SK-N-SH treated with all-trans-retinoic acid at 6 μM for 48 hours (cell line): ENCODE measurements around the gene SPTBN4.

Experiments used
- ATAC-seq: fragments of 200-7000 bp; cut with Tn5 transposase; 3 replicates; pipeline ENCODE4 v1.9.1; 2020; ENCODE audit warnings: mild to moderate bottlenecking, moderate library complexity
- ARNTL ChIP-seq: fragments of 450-650 bp; formaldehyde crosslinking; IDR thresholded peaks from 2 replicates; pipeline ENCODE4 v1.5.0; 2020; ENCODE audit warnings: low read depth, mild to moderate bottlenecking, moderate library complexity, borderline replicate concordance
- BACH2 ChIP-seq: fragments of 250-450 bp; sonication (Bioruptor Pico); IDR thresholded peaks from 2 replicates; pipeline ENCODE4 v1.9.0; 2021; ENCODE audit warnings: mild to moderate bottlenecking, borderline replicate concordance
- CSDC2 ChIP-seq: fragments of 250-450 bp; sonication (Bioruptor Pico); IDR thresholded peaks from 2 replicates; pipeline ENCODE4 v1.5.0; 2020; ENCODE audit warnings: mild to moderate bottlenecking, moderate library complexity
- ESRRG ChIP-seq: fragments of 250-450 bp; sonication (Bioruptor Pico); IDR thresholded peaks from 2 replicates; pipeline ENCODE4 v1.6.1; 2021; ENCODE audit warnings: mild to moderate bottlenecking
- GLIS3 ChIP-seq: fragments of 250-450 bp; sonication (Bioruptor Pico); IDR thresholded peaks from 2 replicates; pipeline ENCODE4 v1.5.0; 2020; ENCODE audit warnings: mild to moderate bottlenecking, moderate library complexity
- ISL1 ChIP-seq: fragments of 250-450 bp; sonication (Bioruptor Pico); IDR thresholded peaks from 2 replicates; pipeline ENCODE4 v2.1.2; 2022; ENCODE audit warnings: mild to moderate bottlenecking, moderate library complexity
- OSR1 ChIP-seq: fragments of 250-450 bp; sonication (Bioruptor Pico); IDR thresholded peaks from 2 replicates; pipeline ENCODE4 v1.8.0; 2022; ENCODE audit warnings: moderate library complexity, mild to moderate bottlenecking, inconsistent platforms
- RARB ChIP-seq: fragments of 250-450 bp; sonication (Bioruptor Pico); IDR thresholded peaks from 2 replicates; pipeline ENCODE4 v1.8.0; 2021; ENCODE audit warnings: mild to moderate bottlenecking, moderate library complexity
- SNAI2 ChIP-seq: fragments of 250-450 bp; sonication (Bioruptor Pico); IDR thresholded peaks from 2 replicates; pipeline ENCODE4 v1.5.0; 2020; ENCODE audit warnings: mild to moderate bottlenecking, moderate library complexity
- TCF4 ChIP-seq: fragments of 250-450 bp; sonication (Bioruptor Pico); IDR thresholded peaks from 2 replicates; pipeline ENCODE4 v1.8.0; 2021; ENCODE audit warnings: mild to moderate bottlenecking, moderate library complexity, borderline replicate concordance
- TOX ChIP-seq: fragments of 250-450 bp; sonication (Bioruptor Pico); IDR thresholded peaks from 2 replicates; pipeline ENCODE4 v1.8.0; 2021; ENCODE audit warnings: mild to moderate bottlenecking, moderate library complexity, borderline replicate concordance
- ZC3H10 ChIP-seq: fragments of 250-450 bp; sonication (Bioruptor Pico); IDR thresholded peaks from 2 replicates; pipeline ENCODE4 v1.5.1; 2021; ENCODE audit warnings: mild to moderate bottlenecking, moderate library complexity
- ZFP3 ChIP-seq: fragments of 250-450 bp; sonication (Bioruptor Pico); IDR thresholded peaks from 2 replicates; pipeline ENCODE4 v1.5.0; 2020; ENCODE audit warnings: mild to moderate bottlenecking, moderate library complexity
- ZFP30 ChIP-seq: fragments of 450-650 bp; formaldehyde crosslinking; IDR thresholded peaks from 2 replicates; pipeline ENCODE4 v1.5.0; 2022; ENCODE audit warnings: mild to moderate bottlenecking, moderate library complexity
- ZNF565 ChIP-seq: fragments of 450-650 bp; formaldehyde crosslinking; conservative IDR thresholded peaks from 2 replicates; pipeline ENCODE4 v1.5.0; 2020; ENCODE audit warnings: low read depth, mild to moderate bottlenecking, moderate library complexity
- ZNF70 ChIP-seq: fragments of 450-650 bp; formaldehyde crosslinking; IDR thresholded peaks from 2 replicates; pipeline ENCODE4 v1.5.0; 2020; ENCODE audit warnings: mild to moderate bottlenecking, moderate library complexity
- ZNF8 ChIP-seq: fragments of 450-650 bp; formaldehyde crosslinking; IDR thresholded peaks from 2 replicates; pipeline ENCODE4 v1.5.0; 2020; ENCODE audit warnings: mild to moderate bottlenecking, moderate library complexity
- TF ChIP-seq, protein P1 (sequence below): fragments of 250-450 bp; sonication (Bioruptor Pico); IDR thresholded peaks from 2 replicates; pipeline ENCODE4 v1.8.0; 2021; ENCODE audit warnings: low read depth, mild to moderate bottlenecking, moderate library complexity, borderline replicate concordance
- TF ChIP-seq, protein P2 (sequence below): fragments of 250-450 bp; sonication (Bioruptor Pico); IDR thresholded peaks from 2 replicates; pipeline ENCODE4 v1.5.1; 2020; ENCODE audit warnings: low read depth, mild to moderate bottlenecking, moderate library complexity
- TF ChIP-seq, protein P3 (sequence below): fragments of 250-450 bp; sonication (Bioruptor Pico); IDR thresholded peaks from 2 replicates; pipeline ENCODE4 v1.8.0; 2020; ENCODE audit warnings: mild to moderate bottlenecking, moderate library complexity, borderline replicate concordance
- TF ChIP-seq, protein P4 (sequence below): fragments of 250-450 bp; sonication (Bioruptor Pico); IDR thresholded peaks from 2 replicates; pipeline ENCODE4 v1.5.1; 2021; ENCODE audit warnings: mild to moderate bottlenecking, moderate library complexity
- TF ChIP-seq, protein P5 (sequence below): fragments of 250-450 bp; sonication (Bioruptor Pico); IDR thresholded peaks from 2 replicates; pipeline ENCODE4 v1.5.0; 2020; ENCODE audit warnings: mild to moderate bottlenecking, moderate library complexity

SPTBN4 gene

DNA sequence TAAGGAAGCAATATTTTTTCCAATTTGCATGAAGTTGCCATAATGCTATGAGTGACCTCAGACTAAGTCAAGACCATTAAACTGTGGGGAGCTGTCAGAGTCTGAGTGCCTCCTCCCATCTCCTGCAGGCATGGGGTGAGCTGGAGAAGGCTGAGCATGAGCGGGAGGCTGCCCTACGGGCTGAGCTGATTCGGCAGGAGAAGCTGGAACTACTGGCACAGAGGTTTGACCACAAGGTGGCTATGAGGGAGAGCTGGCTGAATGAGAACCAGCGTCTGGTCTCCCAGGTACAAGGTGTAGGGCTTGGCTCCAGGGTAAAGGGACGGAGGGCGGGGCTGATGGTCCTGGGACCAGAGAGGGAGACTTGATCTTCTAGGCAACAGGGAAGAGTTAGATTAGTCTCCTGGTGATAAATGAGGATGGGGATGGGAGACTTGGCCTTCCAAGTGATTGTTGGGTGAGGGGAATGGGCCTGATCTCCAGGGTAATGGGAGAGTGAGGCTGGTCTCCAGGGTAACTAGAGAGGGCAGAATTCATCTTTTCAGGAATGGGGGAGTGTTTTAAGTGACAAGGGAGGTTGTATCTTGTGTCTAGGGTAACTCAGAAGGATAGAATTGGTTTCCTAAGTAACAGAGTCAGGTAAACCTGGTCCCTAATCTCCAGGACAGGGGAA lies 36.0 kb downstream of the SPTBN4 start:
- ATAC-seq = no peak
- no peak for TF ChIP-seq CSDC2 (CRISPR knock-in tag)
- no peak for TF ChIP-seq ISL1
- TF ChIP-seq, protein P1, sequence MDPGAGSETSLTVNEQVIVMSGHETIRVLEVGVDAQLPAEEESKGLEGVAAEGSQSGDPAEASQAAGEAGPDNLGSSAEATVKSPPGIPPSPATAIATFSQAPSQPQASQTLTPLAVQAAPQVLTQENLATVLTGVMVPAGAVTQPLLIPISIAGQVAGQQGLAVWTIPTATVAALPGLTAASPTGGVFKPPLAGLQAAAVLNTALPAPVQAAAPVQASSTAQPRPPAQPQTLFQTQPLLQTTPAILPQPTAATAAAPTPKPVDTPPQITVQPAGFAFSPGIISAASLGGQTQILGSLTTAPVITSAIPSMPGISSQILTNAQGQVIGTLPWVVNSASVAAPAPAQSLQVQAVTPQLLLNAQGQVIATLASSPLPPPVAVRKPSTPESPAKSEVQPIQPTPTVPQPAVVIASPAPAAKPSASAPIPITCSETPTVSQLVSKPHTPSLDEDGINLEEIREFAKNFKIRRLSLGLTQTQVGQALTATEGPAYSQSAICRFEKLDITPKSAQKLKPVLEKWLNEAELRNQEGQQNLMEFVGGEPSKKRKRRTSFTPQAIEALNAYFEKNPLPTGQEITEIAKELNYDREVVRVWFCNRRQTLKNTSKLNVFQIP (CRISPR knock-in tag) = no peak
- no peak for TF ChIP-seq BACH2 (CRISPR knock-in tag)
- TF ChIP-seq GLIS3 = no peak
- no peak for TF ChIP-seq OSR1 (CRISPR knock-in tag)
- no peak for TF ChIP-seq TOX (CRISPR knock-in tag)
- no peak for TF ChIP-seq SNAI2 (CRISPR knock-in tag)
- TF ChIP-seq ZFP30 (CRISPR knock-in tag) = no peak
- TF ChIP-seq ZC3H10 (CRISPR knock-in tag) = no peak
- no peak for TF ChIP-seq ARNTL (CRISPR knock-in tag)
- TF ChIP-seq, protein P2, sequence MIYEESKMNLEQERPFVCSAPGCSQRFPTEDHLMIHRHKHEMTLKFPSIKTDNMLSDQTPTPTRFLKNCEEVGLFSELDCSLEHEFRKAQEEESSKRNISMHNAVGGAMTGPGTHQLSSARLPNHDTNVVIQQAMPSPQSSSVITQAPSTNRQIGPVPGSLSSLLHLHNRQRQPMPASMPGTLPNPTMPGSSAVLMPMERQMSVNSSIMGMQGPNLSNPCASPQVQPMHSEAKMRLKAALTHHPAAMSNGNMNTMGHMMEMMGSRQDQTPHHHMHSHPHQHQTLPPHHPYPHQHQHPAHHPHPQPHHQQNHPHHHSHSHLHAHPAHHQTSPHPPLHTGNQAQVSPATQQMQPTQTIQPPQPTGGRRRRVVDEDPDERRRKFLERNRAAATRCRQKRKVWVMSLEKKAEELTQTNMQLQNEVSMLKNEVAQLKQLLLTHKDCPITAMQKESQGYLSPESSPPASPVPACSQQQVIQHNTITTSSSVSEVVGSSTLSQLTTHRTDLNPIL (CRISPR knock-in tag) = no peak
- TF ChIP-seq, protein P3, sequence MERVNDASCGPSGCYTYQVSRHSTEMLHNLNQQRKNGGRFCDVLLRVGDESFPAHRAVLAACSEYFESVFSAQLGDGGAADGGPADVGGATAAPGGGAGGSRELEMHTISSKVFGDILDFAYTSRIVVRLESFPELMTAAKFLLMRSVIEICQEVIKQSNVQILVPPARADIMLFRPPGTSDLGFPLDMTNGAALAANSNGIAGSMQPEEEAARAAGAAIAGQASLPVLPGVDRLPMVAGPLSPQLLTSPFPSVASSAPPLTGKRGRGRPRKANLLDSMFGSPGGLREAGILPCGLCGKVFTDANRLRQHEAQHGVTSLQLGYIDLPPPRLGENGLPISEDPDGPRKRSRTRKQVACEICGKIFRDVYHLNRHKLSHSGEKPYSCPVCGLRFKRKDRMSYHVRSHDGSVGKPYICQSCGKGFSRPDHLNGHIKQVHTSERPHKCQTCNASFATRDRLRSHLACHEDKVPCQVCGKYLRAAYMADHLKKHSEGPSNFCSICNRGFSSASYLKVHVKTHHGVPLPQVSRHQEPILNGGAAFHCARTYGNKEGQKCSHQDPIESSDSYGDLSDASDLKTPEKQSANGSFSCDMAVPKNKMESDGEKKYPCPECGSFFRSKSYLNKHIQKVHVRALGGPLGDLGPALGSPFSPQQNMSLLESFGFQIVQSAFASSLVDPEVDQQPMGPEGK (CRISPR knock-in tag) = no peak
- no peak for TF ChIP-seq RARB (CRISPR knock-in tag)
- TF ChIP-seq, protein P4, sequence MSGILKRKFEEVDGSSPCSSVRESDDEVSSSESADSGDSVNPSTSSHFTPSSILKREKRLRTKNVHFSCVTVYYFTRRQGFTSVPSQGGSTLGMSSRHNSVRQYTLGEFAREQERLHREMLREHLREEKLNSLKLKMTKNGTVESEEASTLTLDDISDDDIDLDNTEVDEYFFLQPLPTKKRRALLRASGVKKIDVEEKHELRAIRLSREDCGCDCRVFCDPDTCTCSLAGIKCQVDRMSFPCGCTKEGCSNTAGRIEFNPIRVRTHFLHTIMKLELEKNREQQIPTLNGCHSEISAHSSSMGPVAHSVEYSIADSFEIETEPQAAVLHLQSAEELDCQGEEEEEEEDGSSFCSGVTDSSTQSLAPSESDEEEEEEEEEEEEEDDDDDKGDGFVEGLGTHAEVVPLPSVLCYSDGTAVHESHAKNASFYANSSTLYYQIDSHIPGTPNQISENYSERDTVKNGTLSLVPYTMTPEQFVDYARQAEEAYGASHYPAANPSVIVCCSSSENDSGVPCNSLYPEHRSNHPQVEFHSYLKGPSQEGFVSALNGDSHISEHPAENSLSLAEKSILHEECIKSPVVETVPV = no peak
- TF ChIP-seq ZNF70 = no peak
- TF ChIP-seq ESRRG (CRISPR knock-in tag) = no peak
- TF ChIP-seq ZFP3 (CRISPR knock-in tag) = no peak
- no peak for TF ChIP-seq ZNF8
- no peak for TF ChIP-seq ZNF565 (CRISPR knock-in tag)

DNA sequence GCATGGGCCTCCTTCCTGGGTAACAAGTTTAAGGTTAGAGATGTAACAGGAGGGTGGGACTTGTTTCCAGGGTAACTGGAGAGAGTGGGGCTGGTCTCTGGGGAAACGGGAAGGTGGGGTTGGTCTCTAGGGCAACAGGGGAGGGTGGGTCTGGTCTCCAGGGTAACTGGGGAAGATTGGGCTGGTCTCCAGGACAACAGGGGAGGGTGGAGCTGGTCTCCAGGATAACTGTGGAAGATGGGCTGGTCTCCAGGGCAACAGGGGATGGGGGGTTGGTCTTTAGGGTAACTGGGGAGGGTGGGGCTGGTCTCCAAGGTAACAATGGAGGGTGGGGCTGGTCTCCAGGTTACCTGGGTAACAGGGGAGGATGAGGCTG lies 36.5 kb downstream of the SPTBN4 start:
- TF ChIP-seq ESRRG (CRISPR knock-in tag) = no peak
- no peak for TF ChIP-seq TCF4
- TF ChIP-seq TOX (CRISPR knock-in tag) = no peak
- no peak for TF ChIP-seq RARB (CRISPR knock-in tag)
- no peak for TF ChIP-seq ISL1
- TF ChIP-seq, protein P5, sequence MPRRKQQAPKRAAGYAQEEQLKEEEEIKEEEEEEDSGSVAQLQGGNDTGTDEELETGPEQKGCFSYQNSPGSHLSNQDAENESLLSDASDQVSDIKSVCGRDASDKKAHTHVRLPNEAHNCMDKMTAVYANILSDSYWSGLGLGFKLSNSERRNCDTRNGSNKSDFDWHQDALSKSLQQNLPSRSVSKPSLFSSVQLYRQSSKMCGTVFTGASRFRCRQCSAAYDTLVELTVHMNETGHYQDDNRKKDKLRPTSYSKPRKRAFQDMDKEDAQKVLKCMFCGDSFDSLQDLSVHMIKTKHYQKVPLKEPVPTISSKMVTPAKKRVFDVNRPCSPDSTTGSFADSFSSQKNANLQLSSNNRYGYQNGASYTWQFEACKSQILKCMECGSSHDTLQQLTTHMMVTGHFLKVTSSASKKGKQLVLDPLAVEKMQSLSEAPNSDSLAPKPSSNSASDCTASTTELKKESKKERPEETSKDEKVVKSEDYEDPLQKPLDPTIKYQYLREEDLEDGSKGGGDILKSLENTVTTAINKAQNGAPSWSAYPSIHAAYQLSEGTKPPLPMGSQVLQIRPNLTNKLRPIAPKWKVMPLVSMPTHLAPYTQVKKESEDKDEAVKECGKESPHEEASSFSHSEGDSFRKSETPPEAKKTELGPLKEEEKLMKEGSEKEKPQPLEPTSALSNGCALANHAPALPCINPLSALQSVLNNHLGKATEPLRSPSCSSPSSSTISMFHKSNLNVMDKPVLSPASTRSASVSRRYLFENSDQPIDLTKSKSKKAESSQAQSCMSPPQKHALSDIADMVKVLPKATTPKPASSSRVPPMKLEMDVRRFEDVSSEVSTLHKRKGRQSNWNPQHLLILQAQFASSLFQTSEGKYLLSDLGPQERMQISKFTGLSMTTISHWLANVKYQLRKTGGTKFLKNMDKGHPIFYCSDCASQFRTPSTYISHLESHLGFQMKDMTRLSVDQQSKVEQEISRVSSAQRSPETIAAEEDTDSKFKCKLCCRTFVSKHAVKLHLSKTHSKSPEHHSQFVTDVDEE (CRISPR knock-in tag) = no peak
- TF ChIP-seq BACH2 (CRISPR knock-in tag) = no peak
- TF ChIP-seq ZC3H10 (CRISPR knock-in tag) = no peak
- TF ChIP-seq, protein P1 (CRISPR knock-in tag) = no peak
- TF ChIP-seq ZNF565 (CRISPR knock-in tag) = no peak
- no peak for TF ChIP-seq ZNF70
- TF ChIP-seq, all 23 proteins: peak for 0
- ATAC-seq = no peak
